GM23338 (cell line): ENCODE results near the gene XPR1. TPM values are rescaled to one million over a fixed set of nuclear protein-coding genes. Genes with fewer than 3 reads are reported as not detected.
A peak's percentile ranks its signal among the peaks of the same experiment; 100 is the strongest.

ENCODE experiments used
- ATAC-seq: fragments of 200-7000 bp; cut with Tn5 transposase; 3 replicates; pipeline ENCODE4 v1.9.1; 2020
- DNase-seq: peaks from one replicate; pipeline ENCODE4 v3.0.0-alpha.2; 2015; ENCODE audit warnings: low spot score
- H2AFZ ChIP-seq: fragments of 200-600 bp; sonication (generic); 2 replicates; pipeline ENCODE4 v1.8.0; 2016; ENCODE audit warnings: antibody characterized with exemption, mild to moderate bottlenecking, moderate library complexity
- H3F3A ChIP-seq: fragments of 200-600 bp; sonication (generic); replicated peaks from 2 replicates; pipeline ENCODE4 v1.8.0; 2017; ENCODE audit warnings: antibody characterized with exemption, mixed run types, low read depth
- H3K27ac ChIP-seq: fragments of 200-600 bp; sonication (generic); 2 replicates; pipeline ENCODE4 v1.6.1; 2016; ENCODE audit warnings: low read depth
- H3K27me3 ChIP-seq: fragments of 200-600 bp; sonication (generic); 2 replicates; pipeline ENCODE4 v1.8.0; 2016; ENCODE audit warnings: mild to moderate bottlenecking, mixed run types, moderate library complexity; ENCODE audit not compliant: insufficient read depth
- H3K36me3 ChIP-seq: fragments of 200-600 bp; sonication (generic); 2 replicates; pipeline ENCODE4 v1.8.0; 2016; ENCODE audit warnings: mild to moderate bottlenecking; ENCODE audit not compliant: insufficient read depth
- H3K4me1 ChIP-seq: fragments of 200-600 bp; sonication (generic); 2 replicates; pipeline ENCODE4 v1.8.0; 2016; ENCODE audit warnings: mild to moderate bottlenecking, moderate library complexity; ENCODE audit not compliant: insufficient read depth
- H3K4me2 ChIP-seq: fragments of 200-600 bp; sonication (generic); 2 replicates; pipeline ENCODE4 v1.7.1; 2017; ENCODE audit warnings: mixed run types
- H3K4me3 ChIP-seq: fragments of 200-600 bp; sonication (generic); 2 replicates; pipeline ENCODE4 v1.6.1; 2016; ENCODE audit warnings: mixed run types
- H3K79me2 ChIP-seq: fragments of 200-600 bp; sonication (generic); replicated peaks from 2 replicates; pipeline ENCODE4 v1.8.0; 2017; ENCODE audit warnings: mild to moderate bottlenecking; ENCODE audit not compliant: insufficient read depth
- H3K9me2 ChIP-seq: fragments of 200-600 bp; sonication (generic); 2 replicates; pipeline ENCODE4 v1.8.0; 2017; ENCODE audit not compliant: insufficient read depth
- H4K20me1 ChIP-seq: fragments of 200-600 bp; sonication (generic); replicated peaks from 2 replicates; pipeline ENCODE4 v1.8.0; 2017; ENCODE audit warnings: mild to moderate bottlenecking; ENCODE audit not compliant: insufficient read depth
- H3K27ac Mint-ChIP-seq: 2 replicates; pipeline ENCODE4 v1.8.0; 2020; ENCODE audit warnings: inconsistent platforms, mild to moderate bottlenecking, moderate library complexity, mixed read lengths
- H3K27me3 Mint-ChIP-seq: 3 replicates; pipeline ENCODE4 v1.8.0; 2022; ENCODE audit warnings: low read depth, mild to moderate bottlenecking, moderate library complexity, mixed read lengths, inconsistent platforms; ENCODE audit not compliant: insufficient read depth, poor library complexity
- H3K36me3 Mint-ChIP-seq: 3 replicates; pipeline ENCODE4 v1.8.0; 2021; ENCODE audit warnings: low read depth, mild to moderate bottlenecking, inconsistent platforms, moderate library complexity, mixed read lengths
- H3K4me1 Mint-ChIP-seq: 3 replicates; pipeline ENCODE4 v1.8.0; 2020; ENCODE audit warnings: mild to moderate bottlenecking, inconsistent platforms, mixed read lengths
- H3K4me3 Mint-ChIP-seq: 3 replicates; pipeline ENCODE4 v1.8.0; 2021; ENCODE audit warnings: moderate library complexity, mild to moderate bottlenecking, inconsistent platforms, mixed read lengths
- H3K9me3 Mint-ChIP-seq: 3 replicates; pipeline ENCODE4 v1.8.0; 2020; ENCODE audit warnings: moderate library complexity, mild to moderate bottlenecking, inconsistent platforms, mixed read lengths
- CREB1 ChIP-seq: fragments of 250-450 bp; sonication (Bioruptor Pico); IDR thresholded peaks from 2 replicates; pipeline ENCODE4 v1.5.0; 2020; ENCODE audit warnings: low read depth, mild to moderate bottlenecking, moderate library complexity
- ETS1 ChIP-seq: IDR thresholded peaks from 2 replicates; pipeline ENCODE4 v1.6.1; 2016; ENCODE audit warnings: antibody characterized with exemption
- EZH2 ChIP-seq: fragments of 200-600 bp; sonication (generic); IDR thresholded peaks from one replicate; pipeline ENCODE4 v1.8.0; 2017; ENCODE audit warnings: antibody characterized with exemption, mild to moderate bottlenecking, low read depth; ENCODE audit not compliant: unreplicated experiment
- EZH2phosphoT487 ChIP-seq: fragments of 200-600 bp; sonication (generic); IDR thresholded peaks from one replicate; pipeline ENCODE4 v1.8.1; 2018; ENCODE audit warnings: antibody characterized with exemption; ENCODE audit not compliant: unreplicated experiment
- JUNB ChIP-seq: IDR thresholded peaks from one replicate; pipeline ENCODE4 v1.6.1; 2016; ENCODE audit warnings: antibody characterized with exemption; ENCODE audit not compliant: unreplicated experiment
- NANOG ChIP-seq: IDR thresholded peaks from 2 replicates; pipeline ENCODE4 v1.6.1; 2016; ENCODE audit warnings: antibody characterized with exemption, borderline replicate concordance
- POLR2AphosphoS5 ChIP-seq: IDR thresholded peaks from 2 replicates; pipeline ENCODE4 v1.6.1; 2016; ENCODE audit warnings: antibody characterized with exemption, low read depth
- REST ChIP-seq: IDR thresholded peaks from one replicate; pipeline ENCODE4 v1.6.1; 2018; ENCODE audit warnings: antibody characterized with exemption; ENCODE audit not compliant: unreplicated experiment
- STAT1 ChIP-seq: IDR thresholded peaks from one replicate; pipeline ENCODE4 v1.6.1; 2016; ENCODE audit warnings: antibody characterized with exemption; ENCODE audit not compliant: unreplicated experiment
- ZNF114 ChIP-seq: fragments of 250-450 bp; sonication (Bioruptor Pico); IDR thresholded peaks from 2 replicates; pipeline ENCODE4 v1.5.0; 2020; ENCODE audit warnings: mild to moderate bottlenecking, moderate library complexity
- ZNF331 ChIP-seq: fragments of 250-450 bp; sonication (Bioruptor Pico); IDR thresholded peaks from 2 replicates; pipeline ENCODE4 v1.5.0; 2020; ENCODE audit warnings: low read depth, mild to moderate bottlenecking, moderate library complexity
- polyA plus RNA-seq: library from polyadenylated mRNA; unstranded; fragments of >200 nt; fragmentation: Nextera tagmentation; extraction: Ambion mirVana; gene quantifications from 2 replicates; pipeline ENCODE4 v1.2.1, GENCODE V29; 2016
- total RNA-seq: library from RNA; depleted of rRNA; stranded (reverse); fragments of >200 nt; shearing (Covaris generic); gene quantifications from 2 replicates; pipeline ENCODE4 v1.2.3, GENCODE V29; 2014
- TF ChIP-seq, protein P1 (sequence below), 2 experiments: fragments of 200-600 bp in 1 of 2; sonication (generic) in 1 of 2; conservative IDR thresholded peaks; 2 replicates each; pipeline versions ENCODE4 v1.5.1 to v1.6.1; 2016 to 2017; ENCODE audit warnings: antibody characterized with exemption in 2 of 2, low read depth in 2 of 2, mild to moderate bottlenecking in 2 of 2, moderate library complexity in 1 of 2
- TF ChIP-seq, protein P2 (sequence below): fragments of 250-450 bp; sonication (Bioruptor Pico); IDR thresholded peaks from 2 replicates; pipeline ENCODE4 v1.5.0; 2020; ENCODE audit warnings: mild to moderate bottlenecking, moderate library complexity

Gene XPR1
- total and polyA plus RNA-seq, 2 experiments from 2014 or later: 9.3 to 38.1 TPM

DNA sequence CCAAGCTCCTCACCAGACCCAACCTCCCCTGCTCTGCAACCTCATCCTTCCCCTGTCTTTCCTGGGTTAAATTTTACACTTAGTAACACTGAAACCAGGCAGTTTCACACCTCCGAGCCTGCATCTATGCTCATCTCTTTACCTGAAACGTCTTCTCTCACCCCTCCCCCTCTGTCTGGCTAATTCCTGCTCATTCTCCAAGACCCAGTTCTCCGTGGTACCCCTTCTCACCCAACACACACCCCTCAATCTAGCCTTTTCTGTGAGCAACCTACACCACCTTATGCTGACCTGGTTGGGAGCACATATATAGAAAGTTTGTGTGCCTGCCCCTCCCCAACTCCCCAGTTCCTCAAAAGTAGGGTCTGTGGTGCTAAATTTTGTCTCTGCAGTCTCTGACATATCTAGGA is 277.2 kb downstream of the XPR1 start:
- H2AFZ ChIP-seq: no peak overlapping the region
- TF ChIP-seq ETS1 (no peak), EZH2phosphoT487 (no peak), EZH2 (no peak), JUNB (no peak), ZNF331 (CRISPR knock-in tag) (no peak), REST (no peak), POLR2AphosphoS5 (no peak), CREB1 (CRISPR knock-in tag) (no peak), STAT1 (no peak), ZNF114 (no peak), NANOG (no peak)
- TF ChIP-seq, protein P1, sequence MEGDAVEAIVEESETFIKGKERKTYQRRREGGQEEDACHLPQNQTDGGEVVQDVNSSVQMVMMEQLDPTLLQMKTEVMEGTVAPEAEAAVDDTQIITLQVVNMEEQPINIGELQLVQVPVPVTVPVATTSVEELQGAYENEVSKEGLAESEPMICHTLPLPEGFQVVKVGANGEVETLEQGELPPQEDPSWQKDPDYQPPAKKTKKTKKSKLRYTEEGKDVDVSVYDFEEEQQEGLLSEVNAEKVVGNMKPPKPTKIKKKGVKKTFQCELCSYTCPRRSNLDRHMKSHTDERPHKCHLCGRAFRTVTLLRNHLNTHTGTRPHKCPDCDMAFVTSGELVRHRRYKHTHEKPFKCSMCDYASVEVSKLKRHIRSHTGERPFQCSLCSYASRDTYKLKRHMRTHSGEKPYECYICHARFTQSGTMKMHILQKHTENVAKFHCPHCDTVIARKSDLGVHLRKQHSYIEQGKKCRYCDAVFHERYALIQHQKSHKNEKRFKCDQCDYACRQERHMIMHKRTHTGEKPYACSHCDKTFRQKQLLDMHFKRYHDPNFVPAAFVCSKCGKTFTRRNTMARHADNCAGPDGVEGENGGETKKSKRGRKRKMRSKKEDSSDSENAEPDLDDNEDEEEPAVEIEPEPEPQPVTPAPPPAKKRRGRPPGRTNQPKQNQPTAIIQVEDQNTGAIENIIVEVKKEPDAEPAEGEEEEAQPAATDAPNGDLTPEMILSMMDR (conservative IDR thresholded peaks at IDR 0.05; ENCODE audit: low read depth in 2 of 2): no peak
- TF ChIP-seq, protein P2, sequence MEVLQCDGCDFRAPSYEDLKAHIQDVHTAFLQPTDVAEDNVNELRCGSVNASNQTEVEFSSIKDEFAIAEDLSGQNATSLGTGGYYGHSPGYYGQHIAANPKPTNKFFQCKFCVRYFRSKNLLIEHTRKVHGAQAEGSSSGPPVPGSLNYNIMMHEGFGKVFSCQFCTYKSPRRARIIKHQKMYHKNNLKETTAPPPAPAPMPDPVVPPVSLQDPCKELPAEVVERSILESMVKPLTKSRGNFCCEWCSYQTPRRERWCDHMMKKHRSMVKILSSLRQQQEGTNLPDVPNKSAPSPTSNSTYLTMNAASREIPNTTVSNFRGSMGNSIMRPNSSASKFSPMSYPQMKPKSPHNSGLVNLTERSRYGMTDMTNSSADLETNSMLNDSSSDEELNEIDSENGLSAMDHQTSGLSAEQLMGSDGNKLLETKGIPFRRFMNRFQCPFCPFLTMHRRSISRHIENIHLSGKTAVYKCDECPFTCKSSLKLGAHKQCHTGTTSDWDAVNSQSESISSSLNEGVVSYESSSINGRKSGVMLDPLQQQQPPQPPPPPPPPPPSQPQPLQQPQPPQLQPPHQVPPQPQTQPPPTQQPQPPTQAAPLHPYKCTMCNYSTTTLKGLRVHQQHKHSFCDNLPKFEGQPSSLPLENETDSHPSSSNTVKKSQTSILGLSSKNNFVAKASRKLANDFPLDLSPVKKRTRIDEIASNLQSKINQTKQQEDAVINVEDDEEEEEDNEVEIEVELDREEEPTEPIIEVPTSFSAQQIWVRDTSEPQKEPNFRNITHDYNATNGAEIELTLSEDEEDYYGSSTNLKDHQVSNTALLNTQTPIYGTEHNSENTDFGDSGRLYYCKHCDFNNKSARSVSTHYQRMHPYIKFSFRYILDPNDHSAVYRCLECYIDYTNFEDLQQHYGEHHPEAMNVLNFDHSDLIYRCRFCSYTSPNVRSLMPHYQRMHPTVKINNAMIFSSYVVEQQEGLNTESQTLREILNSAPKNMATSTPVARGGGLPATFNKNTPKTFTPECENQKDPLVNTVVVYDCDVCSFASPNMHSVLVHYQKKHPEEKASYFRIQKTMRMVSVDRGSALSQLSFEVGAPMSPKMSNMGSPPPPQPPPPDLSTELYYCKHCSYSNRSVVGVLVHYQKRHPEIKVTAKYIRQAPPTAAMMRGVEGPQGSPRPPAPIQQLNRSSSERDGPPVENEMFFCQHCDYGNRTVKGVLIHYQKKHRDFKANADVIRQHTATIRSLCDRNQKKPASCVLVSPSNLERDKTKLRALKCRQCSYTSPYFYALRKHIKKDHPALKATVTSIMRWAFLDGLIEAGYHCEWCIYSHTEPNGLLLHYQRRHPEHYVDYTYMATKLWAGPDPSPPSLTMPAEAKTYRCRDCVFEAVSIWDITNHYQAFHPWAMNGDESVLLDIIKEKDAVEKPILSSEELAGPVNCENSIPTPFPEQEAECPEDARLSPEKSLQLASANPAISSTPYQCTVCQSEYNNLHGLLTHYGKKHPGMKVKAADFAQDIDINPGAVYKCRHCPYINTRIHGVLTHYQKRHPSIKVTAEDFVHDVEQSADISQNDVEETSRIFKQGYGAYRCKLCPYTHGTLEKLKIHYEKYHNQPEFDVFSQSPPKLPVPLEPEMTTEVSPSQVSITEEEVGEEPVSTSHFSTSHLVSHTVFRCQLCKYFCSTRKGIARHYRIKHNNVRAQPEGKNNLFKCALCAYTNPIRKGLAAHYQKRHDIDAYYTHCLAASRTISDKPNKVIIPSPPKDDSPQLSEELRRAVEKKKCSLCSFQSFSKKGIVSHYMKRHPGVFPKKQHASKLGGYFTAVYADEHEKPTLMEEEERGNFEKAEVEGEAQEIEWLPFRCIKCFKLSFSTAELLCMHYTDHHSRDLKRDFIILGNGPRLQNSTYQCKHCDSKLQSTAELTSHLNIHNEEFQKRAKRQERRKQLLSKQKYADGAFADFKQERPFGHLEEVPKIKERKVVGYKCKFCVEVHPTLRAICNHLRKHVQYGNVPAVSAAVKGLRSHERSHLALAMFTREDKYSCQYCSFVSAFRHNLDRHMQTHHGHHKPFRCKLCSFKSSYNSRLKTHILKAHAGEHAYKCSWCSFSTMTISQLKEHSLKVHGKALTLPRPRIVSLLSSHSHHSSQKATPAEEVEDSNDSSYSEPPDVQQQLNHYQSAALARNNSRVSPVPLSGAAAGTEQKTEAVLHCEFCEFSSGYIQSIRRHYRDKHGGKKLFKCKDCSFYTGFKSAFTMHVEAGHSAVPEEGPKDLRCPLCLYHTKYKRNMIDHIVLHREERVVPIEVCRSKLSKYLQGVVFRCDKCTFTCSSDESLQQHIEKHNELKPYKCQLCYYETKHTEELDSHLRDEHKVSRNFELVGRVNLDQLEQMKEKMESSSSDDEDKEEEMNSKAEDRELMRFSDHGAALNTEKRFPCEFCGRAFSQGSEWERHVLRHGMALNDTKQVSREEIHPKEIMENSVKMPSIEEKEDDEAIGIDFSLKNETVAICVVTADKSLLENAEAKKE (CRISPR knock-in tag): no peak
- H3K4me2 ChIP-seq: 0 out of 2 replicates have a peak overlapping the region, but pooled peaks have one; percentile 6
- Mint-ChIP-seq H3K4me3 (no peak overlapping the region), H3K36me3 (no peaks in the 10 kb centered on the region; the same call in 2 of the 3 replicates), H3K27me3 (peaks cover 12% of the 10 kb centered on the region), H3K27ac (no peak overlapping the region), H3K4me1 (peaks cover 27% of the 10 kb centered on the region; the same call in 2 of the 3 replicates), H3K9me3 (no peaks in the 10 kb centered on the region; the same call in 2 of the 3 replicates)
- no peaks in the 10 kb centered on the region for H3K9me2 ChIP-seq
- no peaks in the 10 kb centered on the region for H3F3A ChIP-seq
- peaks cover 6% of the 10 kb centered on the region; the same call in 1 of the 2 replicates for H3K4me1 ChIP-seq
- peaks cover 23% of the 10 kb centered on the region for H3K27me3 ChIP-seq
- no peaks in the 10 kb centered on the region for H4K20me1 ChIP-seq
- no peak overlapping the region for H3K27ac ChIP-seq
- H3K36me3 ChIP-seq: no peaks in the 10 kb centered on the region
- H3K79me2 ChIP-seq: no peaks in the 10 kb centered on the region
- H3K4me3 ChIP-seq: no peak overlapping the region
- DNase-seq: no peak
- no peak for ATAC-seq
